GDM1 (cell line): ENCODE measurements around the gene ATP8A2.
"Not testable (repeated sequence)": the region's sequence is repeated elsewhere in the genome, so short reads cannot be mapped to it uniquely, and the experiment has no call there.

ENCODE experiments used
- DNase-seq: peaks from one replicate; lab custom pipeline; 2025; lab: John Stamatoyannopoulos, UW

ATP8A2 gene

GRCh38 chr13:25371875-25372283 is at the start of gene ATP8A2:
Gene ATP8A2 (plus strand): TSS chr13:25371974. CDS start chr13:25372213, 239 bp downstream.
- no peak for DNase-seq

DNA sequence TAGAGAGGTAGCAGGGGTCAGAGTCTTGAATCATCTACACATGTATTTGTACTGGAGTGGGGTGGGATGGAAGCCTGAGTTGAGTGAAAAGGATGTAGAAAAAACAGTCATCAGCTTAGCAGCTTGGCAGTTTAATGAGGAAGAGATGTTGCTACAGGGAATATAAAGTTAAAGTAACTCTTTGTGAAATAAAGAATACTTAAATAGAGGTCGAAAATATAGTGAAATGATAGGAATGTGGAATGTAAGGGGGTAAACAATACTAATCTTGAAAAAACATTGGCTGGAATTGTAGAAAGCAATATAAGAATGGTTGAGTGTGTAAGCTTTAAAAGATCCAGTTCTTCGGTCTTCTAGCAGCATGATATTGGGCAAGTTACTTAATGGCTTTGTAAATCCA is 47.7 kb upstream of the ATP8A2 start:
- DNase-seq: no peak

DNA sequence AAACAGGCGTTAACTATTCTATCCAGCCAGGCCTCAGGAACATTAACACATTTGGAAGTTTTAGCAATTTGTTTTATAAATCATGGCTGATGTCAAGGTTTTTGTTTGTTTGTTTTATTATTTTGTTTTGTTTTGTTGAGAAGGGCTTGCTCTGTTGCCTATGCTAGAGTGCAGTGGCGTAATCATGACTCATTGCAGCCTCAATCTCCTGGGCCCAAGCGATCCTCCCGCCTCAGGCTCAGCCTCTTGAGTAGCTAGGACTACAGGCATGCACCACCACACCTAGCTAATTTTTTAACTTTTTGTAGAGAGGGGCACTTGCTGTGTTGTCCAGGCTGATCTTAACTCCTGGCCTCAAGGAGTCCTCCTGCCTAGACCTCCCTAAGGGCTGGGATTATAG is 42.1 kb upstream of the ATP8A2 start:
- no peak for DNase-seq

DNA sequence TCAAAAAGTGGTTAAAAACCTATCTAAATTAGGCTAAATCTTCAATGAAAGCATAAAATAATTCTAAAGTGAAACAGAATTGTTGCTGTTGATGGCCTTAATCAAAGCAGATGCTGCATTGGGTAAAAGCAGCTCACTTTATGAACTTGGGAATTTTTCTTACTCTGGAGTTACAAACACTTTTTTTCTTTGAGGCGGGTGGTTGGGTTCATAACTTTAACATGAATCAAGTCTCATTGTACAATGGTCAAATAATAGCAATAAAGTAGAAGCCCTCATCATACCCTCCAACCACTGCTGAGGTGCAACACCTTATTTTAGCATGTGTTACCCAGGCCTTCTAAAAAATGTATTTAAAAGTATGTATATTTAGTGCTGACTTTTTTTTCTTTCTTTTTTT is 41.2 kb upstream of the ATP8A2 start:
- DNase-seq: no peak

DNA sequence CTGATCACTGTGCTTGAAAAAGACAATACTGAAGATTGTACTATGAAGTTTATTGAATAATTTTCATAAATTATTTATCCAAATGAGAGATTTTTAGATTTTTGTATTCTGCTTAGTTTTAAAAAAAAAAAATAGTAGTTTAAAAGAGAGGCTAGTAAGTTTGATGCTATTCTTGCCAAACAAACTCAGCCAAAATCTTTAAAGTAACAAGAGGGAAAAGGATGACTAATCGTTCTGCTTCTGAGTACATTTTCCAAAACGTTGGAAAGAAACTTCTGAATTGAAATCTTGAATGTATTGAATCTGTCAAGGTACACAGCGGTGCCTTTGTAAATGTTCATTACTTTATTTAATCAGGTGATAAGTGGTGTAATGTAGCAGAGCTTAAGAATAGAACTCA is 35.9 kb upstream of the ATP8A2 start:
- DNase-seq: no peak

DNA sequence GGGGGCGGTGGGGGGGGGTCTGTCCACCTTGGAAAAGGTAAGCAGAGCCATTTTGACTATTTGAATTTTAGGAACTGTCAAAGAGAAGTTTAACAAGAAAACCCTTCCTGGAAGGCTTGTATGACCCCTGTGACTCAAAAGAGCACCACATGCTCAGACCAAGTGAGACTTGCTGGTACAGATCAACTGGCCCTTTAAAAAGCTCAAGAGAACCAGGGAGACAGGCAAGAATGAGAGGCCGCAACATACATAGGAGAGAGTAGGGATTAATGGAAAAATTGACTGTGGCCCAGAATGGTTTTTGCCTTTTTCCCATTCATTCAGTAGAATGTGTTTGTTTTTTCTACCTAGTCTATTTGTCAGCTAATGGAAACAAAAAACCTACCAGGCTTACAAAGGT is 26.2 kb upstream of the ATP8A2 start:
- DNase-seq: no peak

DNA sequence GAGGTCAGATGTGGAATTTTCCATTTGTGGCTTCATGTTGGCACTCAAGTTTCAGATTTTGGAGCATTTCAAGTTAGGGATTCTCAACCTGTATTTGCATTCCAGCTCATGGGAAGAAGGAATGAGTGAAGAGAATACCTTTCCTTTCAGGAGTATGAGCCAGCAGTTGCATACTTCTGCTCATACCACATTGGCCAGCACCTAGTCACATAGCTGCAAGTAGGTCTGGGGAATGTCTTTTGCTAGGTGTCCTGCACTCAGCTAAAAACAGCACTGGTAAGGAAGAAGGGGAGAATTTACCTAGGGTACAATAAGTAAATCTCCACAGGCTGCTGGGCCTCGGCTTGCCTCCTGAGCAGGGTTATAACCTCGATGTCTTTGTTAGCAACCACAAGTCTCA is 24.6 kb upstream of the ATP8A2 start:
- no peak for DNase-seq

GRCh38 chr13:25351404-25351803 is 20.4 kb upstream of the ATP8A2 start:
- no peak for DNase-seq

GRCh38 chr13:25352230-25352629 is 19.5 kb upstream of the ATP8A2 start:
- DNase-seq: no peak

DNA sequence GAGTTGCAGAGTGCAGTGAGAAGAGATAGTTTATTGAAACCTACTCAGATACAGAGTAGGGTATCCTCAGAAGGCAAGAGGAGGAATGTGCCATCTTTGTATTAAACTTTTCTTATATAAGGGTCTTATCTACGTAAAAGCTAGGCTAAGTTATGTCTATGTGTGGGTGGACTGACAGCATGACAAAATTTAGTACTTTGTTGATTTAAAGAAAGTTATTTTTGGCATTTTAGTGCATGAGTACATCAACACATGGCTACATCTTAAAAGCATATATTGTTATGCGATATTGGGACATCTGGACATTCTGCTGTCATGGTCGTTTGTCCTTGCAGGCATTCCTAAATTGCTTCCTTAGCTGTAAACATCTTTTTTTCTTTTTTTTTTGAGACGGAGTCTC is 19.0 kb upstream of the ATP8A2 start:
- DNase-seq: no peak

DNA sequence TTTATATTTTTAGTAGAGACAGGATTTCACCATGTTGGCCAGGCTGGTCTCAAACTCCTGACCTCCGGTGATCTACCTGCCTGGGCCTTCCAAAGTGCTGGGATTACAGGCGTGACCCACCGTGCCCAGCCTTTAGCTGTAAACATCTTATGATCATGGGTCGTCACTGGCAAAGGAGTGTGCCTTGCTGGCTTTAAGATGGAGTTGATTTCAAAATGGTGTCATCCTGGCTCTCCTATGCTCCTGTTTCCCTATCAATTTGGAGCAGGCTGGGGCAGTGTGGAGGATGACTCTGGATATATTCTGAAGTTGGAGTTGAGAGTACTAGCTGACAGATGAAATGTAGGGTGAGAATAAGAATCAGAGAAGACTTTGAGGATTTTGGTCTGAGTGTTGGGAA is 18.4 kb upstream of the ATP8A2 start:
- DNase-seq: no peak

- DNase-seq: no peak
Measured at GRCh38 chr13:25354377-25354776, 17.4 kb upstream of the ATP8A2 start.

GRCh38 chr13:25360443-25360842 is 11.3 kb upstream of the ATP8A2 start:
- not testable (repeated sequence) for DNase-seq

GRCh38 chr13:25365720-25366235 is 6.0 kb upstream of the ATP8A2 start:
- DNase-seq: no peak

GRCh38 chr13:25371158-25371874 is 458 bp upstream of the ATP8A2 start:
- no peak for DNase-seq

GRCh38 chr13:25372284-25373081 is 709 bp downstream of the ATP8A2 start:
- DNase-seq: no peak

DNA sequence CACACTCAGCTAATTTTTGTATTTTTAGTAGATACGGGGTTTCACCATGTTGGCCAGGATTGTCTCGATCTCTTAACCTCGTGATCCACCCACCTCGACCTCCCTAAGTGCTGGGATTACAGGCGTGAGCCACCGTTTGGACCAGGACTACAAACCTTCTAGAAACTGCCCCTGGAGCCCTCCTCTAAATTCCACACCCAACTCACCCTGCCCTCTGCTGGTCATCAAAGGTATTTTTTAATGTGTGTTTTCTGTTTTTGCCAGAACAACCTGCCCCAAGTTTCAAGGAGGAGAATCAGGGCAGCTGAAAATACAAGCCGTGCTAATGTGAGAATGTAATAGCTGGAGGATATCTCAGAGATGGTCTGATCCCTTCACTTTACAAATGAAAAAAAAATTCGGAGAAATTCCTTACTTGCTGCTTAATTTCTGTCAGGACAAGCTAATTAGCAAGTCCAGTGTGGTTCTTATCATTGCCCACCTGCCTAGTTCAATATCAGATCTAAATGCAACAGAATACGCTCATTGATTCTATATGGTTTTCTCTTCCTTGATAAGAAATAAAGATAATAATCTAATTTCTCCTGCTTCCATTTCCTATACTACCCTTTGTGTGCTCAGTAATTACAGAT is 4.1 kb downstream of the ATP8A2 start:
- DNase-seq: no peak

GRCh38 chr13:25377244-25377962 is 5.6 kb downstream of the ATP8A2 start:
- DNase-seq: no peak

DNA sequence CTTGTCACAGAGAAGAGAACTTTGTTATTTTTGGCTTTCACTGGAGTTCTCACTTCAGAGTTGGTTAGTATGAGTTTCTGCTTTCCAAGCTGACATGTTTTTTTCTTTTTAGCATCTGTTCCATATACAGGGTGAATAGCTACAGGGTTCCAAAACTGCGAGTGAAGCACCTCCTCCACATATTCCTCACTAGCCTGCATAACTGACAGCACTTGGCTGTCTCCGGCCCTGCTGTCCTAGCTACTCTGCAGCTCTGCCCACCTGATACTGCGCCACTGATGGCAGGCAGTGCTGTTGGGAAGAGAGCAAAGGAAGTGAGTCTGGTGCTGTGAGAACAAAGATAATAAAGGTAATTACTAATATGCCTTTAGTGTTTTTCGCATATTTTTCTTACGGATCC is 6.8 kb downstream of the ATP8A2 start:
- DNase-seq: no peak

GRCh38 chr13:25379011-25379410 is 7.2 kb downstream of the ATP8A2 start:
- no peak for DNase-seq

- no peak for DNase-seq
Measured at GRCh38 chr13:25380082-25380481, 8.3 kb downstream of the ATP8A2 start.

GRCh38 chr13:25380741-25381324 is 9.1 kb downstream of the ATP8A2 start:
- no peak for DNase-seq
